HTR-8/SVneo (cell line): ENCODE results near the gene PTPRH.
"Not testable (repeated sequence)": the region's sequence is repeated elsewhere in the genome, so short reads cannot be mapped to it uniquely, and the experiment has no call there.

Experiments
- DNase-seq: peaks from one replicate; pipeline ENCODE4 v3.0.0; 2011; ENCODE audit warnings: low spot score, mixed read lengths; ENCODE audit not compliant: insufficient read length
- FAIRE-seq: peaks from 2 replicates; lab custom pipeline; 2011; peaks lifted over from hg19 to GRCh38; lab: Jason Lieb, UNC

PTPRH gene

DNA sequence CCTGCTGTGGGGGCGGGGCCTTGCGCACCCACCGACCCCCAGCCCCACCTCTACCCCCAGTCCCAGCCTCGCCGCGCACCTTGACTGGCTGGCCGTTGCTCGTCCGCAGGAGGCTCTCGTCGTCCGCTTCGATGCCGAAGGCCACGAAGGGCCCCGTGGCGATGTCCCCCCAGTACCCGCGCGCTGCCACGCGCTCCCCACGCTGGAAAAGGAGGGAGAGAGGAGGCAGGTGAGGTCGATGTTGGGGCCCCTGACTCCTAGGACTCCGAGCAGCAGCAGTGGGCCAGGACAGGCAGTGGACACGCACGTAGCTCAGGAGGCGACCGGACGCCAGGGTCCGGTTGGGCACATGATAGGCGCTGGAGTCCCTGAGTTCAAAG lies 48.3 kb downstream of the PTPRH start:
- DNase-seq (no peak), FAIRE-seq (no peak)

DNA sequence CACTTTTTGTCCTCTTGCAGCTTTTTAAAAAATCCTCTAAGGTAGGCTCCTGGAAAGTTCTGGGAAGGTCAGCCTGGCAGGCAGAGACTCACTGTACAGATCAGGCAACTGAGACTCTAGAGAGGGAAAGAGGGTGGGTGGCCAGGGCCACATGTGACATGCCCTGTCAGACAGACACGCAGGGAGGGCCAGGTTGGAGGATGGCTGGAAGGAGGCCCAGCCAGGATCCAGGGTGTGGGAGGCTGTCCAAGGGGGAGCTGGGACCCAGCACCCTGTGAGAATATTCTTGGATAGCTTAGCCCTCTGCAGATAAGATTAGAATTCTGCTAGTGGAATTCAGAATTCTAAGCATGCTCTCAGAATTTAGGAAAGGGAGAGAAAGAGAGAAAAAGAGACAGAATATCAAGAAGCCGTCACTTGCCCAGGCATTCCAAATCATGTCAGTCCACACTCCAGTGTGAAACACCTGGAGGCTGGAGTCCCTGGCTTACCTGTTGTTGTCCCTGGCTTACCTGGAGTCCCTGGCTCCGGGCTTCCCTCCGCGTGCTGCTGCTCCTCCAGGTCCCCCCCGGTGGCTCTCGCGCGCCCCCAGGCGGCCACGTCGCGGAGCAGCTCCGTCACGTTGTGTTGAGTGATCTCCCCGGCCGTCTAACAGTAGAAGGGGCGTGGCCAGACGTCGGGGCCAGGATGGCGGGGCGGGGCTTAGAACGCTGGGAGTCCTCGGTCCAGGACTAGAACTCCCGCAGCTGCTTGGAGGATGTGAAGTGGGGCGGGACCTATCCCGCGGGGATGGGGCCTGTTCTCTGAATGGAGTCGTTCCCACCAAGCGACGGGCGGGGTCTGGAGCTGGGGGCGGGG lies 48.9 kb downstream of the PTPRH start:
- peak; percentile 92 for DNase-seq

DNA sequence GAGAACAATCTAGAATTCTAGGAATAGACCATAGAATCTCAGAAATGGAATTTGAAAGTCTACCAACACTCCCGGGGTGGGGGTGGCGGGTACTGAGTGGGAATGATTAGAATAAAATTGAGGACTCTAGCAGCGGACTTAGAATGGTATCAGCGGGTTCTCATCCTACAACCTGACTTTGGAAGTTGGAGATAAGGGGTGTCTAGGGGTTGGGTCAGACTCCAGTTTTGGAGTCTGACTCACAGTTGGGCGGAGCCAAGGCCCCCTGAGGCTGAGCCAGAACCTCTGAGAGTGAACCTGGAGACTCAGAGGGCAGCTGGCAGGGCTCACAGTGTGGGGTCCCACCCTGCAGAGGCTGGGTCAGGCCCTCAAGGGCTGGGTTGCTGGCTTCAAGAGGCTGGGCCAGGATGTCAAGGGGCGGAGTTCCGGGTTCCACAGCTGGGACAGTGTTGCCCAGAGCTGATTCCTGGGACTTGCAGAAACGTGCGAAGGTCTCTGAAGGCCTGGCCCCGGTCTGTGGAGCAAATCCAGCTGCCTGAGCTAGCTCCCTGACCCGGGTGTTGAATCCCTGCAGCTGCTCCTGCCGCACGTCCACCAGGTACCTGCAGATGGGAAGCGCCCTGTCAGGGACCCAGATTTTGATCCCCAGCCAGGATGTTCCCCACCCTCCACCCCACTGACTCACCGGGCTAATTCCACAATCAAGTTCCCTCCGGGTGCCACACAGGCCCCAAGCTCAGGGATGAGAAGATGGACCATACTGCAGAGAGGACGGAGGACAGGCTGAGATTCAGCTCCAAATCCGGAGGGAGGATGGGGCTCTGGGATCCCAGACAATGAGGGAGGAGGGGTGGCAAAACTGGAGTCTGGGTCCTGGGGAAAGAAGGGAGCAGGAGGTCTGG lies 50.2 kb downstream of the PTPRH start:
- FAIRE-seq (no peak), DNase-seq (peak; percentile 49)

More for the DNA sequence above, 48.9 kb downstream of the PTPRH start:
- FAIRE-seq, result peak; percentile 94

DNA sequence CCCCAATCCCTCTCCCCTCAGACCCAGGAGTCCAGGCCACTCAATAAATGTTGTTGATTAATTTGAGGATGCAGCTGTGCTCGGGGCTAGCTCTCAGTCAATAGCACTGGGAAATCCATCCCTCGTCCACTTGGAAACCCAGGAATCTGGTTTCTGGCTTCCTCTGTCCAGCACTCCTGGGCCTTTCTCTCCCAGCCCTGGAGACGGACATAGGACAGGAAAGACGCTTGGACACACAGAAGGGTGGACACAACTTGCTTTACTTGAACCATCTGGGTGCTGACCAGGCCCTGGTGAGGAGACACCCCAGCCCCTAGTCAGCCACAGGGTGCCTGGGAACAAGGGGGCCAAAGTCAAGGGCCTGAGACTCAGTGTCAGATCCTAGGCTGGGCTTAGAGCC lies 50.9 kb downstream of the PTPRH start:
- no peak for DNase-seq
- no peak for FAIRE-seq

DNA sequence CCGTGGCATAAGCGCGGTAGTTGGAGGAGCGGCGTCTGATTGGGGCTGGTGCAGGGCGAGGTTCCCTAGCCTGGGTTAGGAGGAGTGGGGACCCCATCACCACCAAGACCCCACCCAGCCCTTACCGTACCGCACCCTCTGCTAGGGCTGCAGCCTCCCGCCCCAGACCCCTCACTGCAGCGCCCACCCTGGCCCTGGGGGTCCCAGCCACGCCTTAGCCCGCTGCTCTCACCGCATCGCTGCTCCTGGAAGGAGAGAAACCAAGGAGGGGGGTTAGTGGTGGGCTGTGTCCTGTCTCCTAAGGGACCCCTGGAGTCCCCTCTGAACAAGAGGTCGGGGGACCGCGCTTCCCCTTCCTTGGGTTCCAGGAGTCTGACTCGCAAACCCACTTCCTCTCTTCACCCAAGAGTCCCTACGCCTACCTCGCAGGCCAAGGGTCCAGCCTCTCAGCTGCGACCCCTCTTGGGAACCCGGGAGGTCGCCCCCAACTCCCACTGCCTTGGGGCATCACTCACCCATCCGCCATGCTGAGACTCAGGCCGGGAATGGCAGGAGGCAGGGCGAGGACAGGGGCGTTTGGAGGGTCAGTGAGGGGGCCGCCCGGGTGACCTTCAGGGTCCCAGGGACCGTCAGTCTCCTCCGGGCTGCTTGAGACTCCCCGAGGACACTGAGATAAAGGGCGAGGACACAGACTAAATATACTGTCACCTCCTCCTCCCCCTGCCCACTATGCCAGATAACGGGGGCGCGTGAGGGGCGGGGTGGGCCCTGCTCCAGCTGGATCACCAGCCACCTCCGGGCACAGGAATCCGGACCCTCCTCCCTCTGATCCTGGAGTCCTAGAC lies 52.0 kb downstream of the PTPRH start, which contains the start of gene TNNI3:
Gene TNNI3, minus strand, starts transcription at position 669 of the 845 bp plus-strand sequence. Its CDS starts 143 bp downstream, at position 526.
- FAIRE-seq (no peak), DNase-seq (no peak)

DNA sequence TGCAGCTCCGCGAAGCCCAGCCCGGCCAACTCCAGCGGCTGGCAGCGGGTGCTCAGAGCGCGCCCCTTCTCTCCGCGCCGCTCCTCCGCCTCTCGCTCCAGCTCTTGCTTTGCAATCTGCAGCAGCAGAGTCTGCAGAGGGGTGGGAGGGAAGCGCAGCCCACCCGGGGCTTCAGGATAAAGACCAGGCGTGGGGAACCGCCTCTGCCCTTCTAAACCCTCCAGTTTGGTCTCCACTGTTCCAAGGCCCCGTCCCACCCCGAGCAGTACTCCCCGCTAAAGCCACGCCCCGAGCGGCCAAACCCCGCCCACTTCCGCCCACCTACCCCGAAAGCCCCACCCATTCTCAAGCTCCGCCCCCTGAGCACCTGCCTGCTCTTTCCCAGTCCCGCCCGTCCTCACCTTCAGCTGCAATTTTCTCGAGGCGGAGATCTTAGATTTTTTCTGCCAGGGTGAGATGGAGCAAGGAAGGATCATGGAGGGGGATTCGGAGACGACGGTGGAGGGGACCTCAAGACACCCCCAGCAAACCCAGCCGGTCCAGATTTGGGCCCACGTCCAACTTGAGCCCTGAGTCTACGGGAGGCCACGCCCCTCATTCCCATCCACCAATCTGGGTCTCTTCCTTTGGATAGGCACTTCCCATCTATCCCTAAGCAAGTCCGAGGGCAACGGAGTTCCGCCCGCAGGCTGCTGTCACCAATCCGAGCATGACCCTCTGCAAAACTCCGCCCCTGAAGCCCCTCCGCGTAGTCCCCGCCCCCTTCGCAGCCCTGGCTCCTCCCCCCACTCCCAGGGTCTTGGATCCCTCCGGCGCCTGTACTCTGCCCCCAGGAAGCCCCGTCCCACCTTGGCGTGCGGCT lies 52.9 kb downstream of the PTPRH start:
- FAIRE-seq (no peak), DNase-seq (no peak)

DNA sequence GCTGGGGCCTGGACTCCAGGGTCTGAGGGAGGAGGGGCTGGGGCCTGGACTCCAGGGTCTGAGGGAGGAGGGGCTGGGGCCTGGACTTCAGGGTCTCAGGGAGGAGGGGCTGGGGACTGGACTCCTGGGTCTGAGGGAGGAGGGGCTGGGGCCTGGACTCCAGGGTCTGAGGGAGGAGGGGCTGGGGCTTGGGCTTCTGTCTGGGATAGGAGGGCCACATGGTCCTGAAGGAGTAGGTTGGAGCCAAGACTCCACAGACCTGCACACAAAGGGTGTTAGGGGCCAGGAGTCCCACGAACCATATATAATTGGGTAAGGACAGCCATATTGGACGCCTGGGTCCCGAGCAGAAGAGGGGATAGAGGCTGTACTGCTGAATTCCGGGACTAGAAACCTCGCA lies 53.5 kb downstream of the PTPRH start:
- not testable (repeated sequence) for DNase-seq, FAIRE-seq

DNA sequence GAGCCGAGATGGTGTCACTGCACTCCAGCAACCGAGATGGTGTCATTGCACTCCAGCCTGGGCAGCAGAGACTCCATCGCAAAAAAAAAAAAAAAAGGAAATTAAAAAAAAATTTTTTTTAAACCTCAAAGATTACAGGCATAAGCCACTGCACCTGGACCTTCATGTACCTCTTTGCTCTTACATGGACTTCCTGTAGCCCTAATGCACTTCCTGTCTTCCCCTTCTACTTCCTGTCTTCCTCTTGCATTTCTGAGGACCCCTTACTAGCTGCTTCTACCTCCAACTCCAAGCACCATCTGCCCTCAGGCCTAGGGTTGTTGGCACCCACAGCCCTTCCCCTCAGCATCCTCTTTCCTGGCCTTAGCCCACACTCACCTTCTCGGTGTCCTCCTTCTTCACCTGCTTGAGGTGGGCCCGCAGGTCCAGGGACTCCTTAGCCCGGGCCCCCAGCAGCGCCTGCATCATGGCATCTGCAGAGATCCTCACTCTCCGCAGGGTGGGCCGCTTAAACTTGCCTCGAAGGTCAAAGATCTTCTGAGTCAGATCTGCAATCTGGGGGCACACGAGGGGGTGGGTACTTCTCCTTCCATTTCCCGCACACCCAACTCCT lies 55.5 kb downstream of the PTPRH start:
- DNase-seq (no peak), FAIRE-seq (no peak)

DNA sequence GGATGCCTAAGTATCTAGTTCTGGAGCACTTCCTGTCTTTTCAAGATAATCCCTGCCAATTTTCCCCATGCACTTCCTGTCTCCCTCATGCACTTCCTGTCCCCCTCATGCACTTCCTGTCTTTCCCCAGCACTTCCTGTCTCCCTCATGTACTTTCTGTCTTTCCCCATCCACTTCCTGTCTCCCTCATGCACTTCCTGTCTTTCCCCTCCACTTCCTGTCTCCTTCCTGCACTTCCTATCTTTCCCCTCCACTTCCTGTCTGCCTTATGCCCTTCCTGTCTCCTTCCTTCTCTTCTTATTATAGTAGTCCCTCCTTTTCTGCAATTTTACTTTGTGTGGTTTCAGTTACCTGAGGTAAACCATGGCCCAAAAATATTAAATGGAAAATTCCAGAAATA lies 57.3 kb downstream of the PTPRH start:
- DNase-seq (no peak), FAIRE-seq (no peak)

DNA sequence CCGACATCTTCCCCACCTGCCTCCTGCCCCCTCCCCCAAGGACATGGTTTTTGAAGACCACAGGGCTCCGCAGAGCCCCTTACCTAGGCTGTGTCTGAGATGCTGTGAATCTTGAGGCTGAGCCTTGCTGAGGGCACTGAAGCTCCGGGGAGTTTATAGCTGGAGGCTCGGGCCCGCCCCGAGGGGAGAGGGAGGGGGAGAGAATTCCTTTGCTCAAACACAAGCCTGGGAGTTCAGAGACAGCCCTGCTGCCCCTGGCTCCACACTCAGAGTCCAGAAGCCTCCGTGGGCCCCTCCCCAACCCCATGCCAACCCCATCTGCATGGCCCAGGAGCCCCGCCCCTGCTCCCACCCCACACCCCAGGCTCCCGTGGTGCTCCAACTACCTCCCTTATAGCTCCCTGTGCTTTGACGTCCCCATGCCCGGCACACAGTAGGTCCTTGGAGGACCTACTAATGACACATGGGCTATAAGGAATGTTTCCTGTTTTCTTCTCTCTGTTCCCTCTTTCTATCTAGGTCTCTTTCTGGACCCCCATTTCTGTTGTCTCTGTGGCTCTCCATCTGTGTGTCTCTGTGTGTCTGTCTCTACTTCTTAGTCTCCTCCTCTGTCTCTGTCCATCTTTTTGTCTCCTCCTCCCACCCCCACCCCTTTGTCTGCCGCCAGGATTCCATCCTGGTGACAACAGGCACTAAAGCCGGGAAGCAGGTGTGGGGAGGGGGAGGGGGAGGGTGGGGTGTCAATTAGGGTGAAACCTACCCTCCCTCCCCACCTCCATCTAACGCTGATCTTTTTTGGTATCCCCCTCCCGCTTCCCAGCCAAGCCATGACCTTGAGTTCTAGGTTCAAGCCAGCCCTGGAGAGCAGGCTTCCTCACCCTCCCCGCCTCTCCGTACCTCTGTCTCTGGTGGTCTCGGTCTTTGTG lies 60.0 kb downstream of the PTPRH start, which contains the start of gene TNNT1:
Gene TNNT1, minus strand, starts transcription at position 129 of the 926 bp plus-strand sequence. CDS start 2,049 bp downstream, outside the sequence.
- DNase-seq, result no peak
- no peak for FAIRE-seq

DNA sequence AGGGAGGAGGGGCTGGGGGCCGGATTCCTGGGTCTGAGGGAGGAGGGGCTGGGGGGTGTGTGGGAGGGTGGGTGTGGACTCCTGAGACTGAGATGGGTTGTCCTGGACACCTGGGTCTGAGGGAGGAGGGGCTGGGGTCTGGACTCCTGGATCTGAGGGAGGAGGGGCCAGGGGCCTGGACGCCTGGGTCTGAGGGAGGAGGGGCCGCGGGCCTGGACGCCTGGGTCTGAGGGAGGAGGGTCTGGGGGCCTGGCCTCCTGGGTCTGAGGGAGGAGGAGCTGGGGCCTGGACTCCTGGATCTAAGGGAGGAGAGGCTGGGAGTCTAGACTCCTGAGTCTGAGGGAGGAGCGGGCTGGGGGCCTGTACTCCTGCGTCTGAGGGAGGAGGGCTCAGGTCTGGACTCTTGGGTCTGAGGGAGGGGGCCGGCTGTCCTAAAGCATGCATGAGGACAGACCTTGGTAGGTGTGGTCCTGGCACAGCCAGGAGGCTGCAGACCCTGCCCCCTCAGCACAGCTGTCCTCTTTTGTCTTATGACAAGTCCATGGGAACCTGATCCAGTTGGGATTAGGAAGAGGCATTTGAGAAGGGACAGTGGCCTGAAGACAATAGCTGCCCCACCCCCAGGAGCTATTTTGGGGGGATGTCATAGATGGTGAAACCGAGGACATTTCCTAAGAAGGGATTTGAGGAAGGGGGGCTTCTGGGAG lies 61.6 kb downstream of the PTPRH start:
- FAIRE-seq (no peak), DNase-seq (no peak)

DNA sequence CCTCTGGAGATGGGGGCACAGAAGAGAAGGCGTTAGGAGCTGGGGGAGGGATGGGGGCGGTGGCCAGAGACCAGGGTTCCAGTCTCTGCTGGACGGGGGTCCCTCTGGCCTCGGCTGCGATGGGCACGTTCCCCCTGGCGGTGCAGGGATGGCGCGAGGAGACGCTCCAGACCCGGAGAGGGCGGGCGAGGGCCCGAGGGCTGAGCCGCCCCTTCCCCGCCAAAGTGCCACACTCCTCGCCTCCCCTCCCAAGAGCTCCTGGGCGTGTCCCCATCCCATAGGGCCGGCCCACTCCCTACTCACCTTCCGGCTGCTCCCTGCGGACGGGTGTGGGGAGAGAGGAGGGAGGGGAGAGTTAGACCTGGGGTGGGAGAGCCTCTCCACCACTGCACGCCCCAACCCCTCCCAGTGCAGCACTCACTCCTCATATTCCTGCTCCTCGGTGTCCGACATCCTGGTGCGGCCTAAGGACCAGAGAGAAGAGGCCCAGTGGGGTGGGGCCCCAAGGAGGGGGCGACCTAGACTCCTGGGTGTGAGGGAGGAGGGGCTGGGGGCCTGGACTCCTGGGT lies 62.5 kb downstream of the PTPRH start:
- DNase-seq (peak; percentile 81), FAIRE-seq (peak; percentile 85)

DNA sequence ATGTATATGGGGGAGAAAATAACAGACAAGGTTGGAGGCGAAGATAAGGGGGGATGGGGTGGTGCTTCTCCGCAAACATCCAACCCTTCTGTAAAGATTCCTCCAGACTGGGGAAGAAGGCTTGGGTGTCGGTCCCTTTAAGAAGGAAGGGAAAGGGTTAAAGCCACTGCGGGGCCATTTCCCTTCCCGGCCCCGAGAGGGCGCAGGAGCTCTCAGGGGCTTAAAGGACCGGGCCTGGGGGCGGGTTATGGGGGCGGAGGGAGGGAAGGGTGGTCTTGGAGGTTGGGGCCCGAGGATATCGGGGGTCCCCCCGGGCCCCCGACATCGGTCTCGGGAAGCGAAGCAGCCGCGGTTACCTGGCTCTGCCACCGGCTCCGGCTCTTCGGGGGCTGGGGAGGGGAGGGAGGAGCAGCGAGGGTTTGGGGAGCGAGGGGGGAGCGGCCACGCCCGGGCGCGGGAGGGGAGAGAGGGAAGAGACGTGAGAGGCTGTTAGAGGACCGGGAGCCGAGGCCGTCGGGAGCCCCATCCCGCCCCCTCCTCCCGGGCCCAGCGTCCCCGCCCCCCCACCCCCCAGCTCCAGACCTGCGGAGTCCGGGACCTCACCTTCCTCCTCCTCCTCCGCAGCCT lies 63.1 kb downstream of the PTPRH start:
- FAIRE-seq (no peak), DNase-seq (peak; percentile 79)

DNA sequence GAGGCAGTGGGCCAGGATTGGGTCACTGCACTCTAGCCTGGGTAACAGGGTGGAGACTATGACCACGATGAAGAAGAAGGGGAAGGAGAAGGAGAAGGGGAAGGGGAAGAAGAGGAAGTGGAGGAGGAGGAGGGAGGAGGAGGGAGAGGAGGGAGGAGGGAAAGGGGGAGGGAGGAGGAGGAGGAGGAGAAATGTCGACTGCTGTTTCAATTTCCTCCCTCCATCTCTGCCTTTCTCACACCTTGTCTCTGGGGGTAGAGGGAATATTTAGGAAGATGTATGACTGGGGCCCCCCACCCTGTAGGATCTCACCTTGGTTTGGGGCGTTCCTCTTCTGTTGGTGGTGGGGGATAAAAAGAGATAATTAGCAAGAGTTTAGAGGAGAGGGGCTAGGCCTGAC lies 64.1 kb downstream of the PTPRH start:
- FAIRE-seq, result no peak
- no peak for DNase-seq

DNA sequence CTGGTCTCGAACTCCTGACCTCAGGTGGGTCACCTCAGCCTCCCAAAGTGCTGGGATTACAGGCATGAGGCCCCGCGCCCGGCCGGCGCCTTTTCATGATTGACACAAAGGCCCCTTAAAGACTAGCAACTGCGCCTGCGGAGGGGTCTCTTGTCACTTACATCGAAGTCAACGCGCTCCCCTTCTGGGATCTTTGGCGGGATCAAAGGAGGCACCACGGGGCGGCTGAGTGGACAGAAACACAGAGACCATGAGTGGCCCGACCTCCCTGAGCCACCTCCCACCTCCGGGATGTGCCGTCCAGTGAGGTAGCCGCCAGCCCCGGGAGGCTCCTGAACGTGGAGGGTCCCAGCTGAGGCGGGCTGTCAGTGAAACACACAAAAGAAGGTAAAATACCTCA lies 67.6 kb downstream of the PTPRH start:
- no peak for FAIRE-seq
- DNase-seq, result no peak

DNA sequence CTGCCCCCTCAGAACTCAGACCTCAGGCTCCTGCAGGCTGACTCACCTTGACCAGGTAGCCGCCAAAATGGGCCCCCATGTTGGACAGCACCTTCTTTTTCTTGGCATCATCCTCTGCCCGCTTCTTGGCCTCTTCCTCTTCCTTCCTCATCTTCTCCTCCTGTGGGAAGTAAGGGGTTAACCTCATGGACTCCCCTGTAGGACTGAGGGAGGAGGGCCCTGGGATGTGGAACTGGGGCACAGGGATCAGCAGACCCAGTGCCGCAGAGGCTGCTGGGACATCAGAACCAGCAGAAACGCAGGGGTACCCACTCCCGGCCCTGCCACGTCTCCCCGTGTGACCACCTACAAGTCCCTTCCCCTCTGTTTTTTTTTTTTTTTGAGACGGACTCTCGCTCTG lies 71.4 kb downstream of the PTPRH start:
- no peak for DNase-seq
- no peak for FAIRE-seq
